Testis (tissue), 2 donors: ENCODE results near the gene PSMB2.

Source experiments
- POLR2A ChIP-seq: fragments of 450-650 bp; IDR thresholded peaks from one replicate; pipeline ENCODE4 v1.6.1; 2017; ENCODE audit warnings: antibody characterized with exemption, mild to moderate bottlenecking, moderate library complexity
- TF ChIP-seq, protein P1 (sequence below), 3 experiments: fragments of 450-650 bp in 2 of 3; fragments of 200-600 bp in 1 of 3; sonication (generic) in 1 of 3; IDR thresholded peaks; one replicate each; pipeline ENCODE4 v1.5.1; 2016 to 2019; ENCODE audit warnings: antibody characterized with exemption in 3 of 3, mild to moderate bottlenecking in 2 of 3, moderate library complexity in 1 of 3

DNA sequence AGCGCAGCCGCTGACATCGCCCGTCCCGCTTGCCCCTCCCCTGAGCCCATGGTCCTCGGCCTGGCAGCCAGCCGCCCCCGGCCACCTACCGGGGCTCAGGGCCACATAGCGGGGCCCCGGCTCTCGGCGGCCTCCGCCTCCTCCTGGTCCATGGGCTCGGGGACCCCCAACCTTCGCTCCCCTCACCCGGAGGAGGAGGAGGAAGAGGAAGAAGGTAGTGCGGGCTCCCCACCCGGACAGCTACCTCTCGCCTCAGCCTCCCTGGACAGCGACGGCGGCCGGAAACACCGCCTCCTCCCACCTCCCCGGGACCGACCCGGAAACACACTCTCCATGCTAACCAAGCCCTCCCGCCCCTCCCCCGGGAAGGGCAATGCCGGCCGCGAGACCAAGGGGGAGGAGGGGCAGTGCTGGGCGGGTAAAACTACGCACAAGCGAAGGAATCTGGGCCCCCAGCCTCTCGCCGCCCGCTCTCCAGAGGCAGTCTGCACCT lies 84.2 kb downstream of the PSMB2 start, which contains the start of gene KIAA0319L:
- TF ChIP-seq, protein P1, sequence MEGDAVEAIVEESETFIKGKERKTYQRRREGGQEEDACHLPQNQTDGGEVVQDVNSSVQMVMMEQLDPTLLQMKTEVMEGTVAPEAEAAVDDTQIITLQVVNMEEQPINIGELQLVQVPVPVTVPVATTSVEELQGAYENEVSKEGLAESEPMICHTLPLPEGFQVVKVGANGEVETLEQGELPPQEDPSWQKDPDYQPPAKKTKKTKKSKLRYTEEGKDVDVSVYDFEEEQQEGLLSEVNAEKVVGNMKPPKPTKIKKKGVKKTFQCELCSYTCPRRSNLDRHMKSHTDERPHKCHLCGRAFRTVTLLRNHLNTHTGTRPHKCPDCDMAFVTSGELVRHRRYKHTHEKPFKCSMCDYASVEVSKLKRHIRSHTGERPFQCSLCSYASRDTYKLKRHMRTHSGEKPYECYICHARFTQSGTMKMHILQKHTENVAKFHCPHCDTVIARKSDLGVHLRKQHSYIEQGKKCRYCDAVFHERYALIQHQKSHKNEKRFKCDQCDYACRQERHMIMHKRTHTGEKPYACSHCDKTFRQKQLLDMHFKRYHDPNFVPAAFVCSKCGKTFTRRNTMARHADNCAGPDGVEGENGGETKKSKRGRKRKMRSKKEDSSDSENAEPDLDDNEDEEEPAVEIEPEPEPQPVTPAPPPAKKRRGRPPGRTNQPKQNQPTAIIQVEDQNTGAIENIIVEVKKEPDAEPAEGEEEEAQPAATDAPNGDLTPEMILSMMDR (IDR thresholded peaks at IDR 0.05) = no peak
- no peak for TF ChIP-seq POLR2A
